IPS-NIHi11 (cell line): ENCODE results near the gene ANK3.

Experiments
- DNase-seq: peaks from one replicate; pipeline ENCODE4 v3.0.0; 2012; ENCODE audit warnings: mixed read lengths, low spot score

Gene ANK3

DNA sequence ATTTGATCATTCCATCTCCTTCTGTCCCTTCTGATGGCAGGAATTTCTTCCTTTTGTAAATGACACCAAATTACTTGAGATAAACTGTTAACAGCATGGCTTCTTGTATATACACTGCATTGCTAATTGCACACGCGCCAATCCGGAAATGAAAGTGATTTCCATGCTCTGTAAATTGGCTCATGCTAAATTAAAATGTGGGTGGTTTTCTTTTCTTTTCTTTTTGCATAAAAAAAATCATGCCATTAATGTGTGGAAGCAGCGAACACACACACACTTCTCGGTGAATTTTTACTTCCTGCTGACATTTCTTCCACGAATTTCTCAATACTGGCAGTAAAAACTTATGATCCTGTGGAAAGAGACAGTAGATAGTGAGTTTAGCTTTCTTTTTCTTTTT is 360.2 kb downstream of the ANK3 start:
- no peak for DNase-seq

DNA sequence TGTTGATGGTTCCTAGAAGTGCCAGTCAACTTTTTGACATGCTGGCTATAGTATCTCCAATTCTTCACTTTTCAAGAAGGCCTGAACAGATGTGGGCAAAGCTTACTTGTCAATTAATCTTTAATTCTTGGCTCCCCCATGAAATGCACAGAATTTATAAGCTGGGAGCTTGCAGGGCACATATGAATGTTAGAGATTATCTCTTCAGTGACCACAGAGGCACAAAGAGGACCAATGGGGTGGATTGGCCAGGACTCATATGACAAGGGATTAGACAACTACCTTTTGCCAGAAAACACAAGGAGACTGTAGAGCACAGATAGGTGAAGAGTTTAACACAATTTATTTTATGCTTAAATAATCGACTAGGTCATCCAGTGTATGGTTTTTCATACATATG is 361.6 kb downstream of the ANK3 start:
- DNase-seq = no peak

DNA sequence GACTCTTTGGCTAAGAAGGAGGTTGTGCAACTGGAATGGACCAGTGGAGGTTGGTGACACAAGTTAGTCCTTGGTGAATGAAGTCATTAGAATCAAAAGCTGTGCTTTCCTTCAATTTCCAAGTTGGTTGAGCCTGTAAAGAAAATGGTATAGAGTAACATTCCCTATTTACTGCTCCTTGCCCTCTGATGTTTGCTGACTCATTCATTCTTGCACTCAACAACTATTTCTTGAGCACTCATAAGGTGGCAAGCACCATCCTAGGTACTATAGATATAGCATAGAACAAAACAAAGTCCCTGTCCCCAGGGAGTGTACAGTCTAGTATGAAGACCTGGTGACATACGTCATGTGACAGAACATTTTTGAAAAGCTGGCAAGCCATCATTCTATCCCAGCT is 364.4 kb downstream of the ANK3 start:
- DNase-seq = no peak

DNA sequence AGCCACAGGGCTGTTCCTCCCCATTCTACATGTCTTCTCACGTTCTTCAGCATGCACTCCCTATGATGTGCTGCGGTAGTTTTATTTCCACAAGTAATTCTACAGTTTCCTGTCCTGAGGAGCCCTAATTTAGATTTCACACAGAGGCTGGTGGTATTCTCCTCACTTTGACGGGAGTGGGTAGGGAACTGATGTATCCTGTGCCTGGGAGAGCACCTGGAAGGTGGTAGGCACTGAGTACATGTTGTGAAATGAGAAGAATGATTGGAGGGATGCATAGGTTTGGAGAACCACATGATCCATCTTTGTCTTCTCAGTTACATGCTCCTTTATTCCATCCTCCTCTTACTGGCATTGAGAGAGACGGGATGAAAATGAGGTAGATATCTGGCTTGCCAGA is 365.2 kb downstream of the ANK3 start:
- no peak for DNase-seq

DNA sequence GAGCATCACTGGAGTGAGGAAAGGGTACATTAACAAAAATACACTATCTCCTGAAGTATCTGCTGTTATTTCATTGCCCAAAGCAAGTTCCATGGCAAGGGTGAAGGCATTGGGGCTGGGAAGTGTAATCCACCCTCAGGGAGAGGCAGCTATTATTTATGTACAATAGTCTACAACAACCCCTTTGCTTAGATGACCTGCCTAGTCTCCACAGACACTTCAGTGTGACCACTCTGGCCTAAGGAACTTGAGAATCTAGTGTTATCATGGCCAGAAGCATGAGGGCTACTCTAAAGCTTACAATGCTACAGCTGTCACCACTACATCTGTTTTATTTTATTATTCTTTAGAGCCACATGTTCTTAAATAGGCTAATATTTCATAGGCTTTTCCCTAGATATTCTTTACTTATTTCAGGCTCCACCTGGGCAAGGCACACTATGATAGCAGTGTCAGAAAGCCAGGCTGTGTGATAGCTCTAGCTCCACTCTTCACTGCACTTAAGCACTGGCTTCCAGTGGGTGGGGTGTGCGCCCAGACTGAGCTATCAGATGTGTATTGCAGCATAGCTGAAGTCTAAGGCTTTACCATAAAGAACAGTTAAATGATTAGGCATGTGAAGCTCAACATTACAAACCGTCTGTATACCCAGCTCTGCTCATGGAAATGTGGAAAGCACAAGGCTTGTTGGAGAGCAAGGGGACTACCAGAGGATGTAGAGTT is 366.4 kb downstream of the ANK3 start:
- DNase-seq = no peak

DNA sequence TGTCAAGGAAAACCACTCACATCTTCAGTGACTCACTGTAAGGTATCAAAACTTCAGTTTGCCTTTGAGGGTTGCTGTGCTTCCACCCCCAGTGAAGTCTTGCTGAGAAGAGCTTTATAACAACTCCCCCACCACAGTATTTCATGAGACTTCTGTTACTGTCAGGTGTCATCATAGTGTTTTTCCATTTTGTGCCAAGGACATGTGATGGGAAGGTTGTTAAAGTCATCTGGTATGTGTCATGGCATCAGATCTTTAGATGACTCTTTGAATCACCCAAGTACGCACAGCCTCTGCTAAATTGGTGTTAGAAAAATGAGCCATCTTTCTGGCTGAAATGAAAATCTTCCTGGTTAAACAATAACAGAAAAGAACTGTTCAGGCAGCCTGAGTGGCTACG is 368.3 kb downstream of the ANK3 start:
- no peak for DNase-seq

DNA sequence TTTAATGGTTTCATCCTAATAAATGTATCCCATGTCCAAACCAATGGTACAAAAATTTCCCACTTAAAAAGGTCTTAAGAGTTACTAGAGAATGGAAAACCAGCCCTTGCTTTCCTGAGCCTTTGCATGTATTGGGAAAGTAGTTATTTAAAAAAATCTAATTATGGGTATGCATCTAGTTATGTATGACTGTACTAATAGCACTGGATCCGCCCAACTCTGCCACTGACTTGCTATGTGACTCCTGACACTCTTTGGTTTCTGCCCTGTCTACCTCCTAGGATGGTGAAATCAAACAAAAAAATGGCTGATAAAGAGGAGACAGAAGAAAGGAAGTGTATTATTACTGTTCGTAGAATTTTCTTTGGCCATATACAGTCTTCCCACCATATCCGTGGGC is 372.9 kb downstream of the ANK3 start:
- DNase-seq = no peak

DNA sequence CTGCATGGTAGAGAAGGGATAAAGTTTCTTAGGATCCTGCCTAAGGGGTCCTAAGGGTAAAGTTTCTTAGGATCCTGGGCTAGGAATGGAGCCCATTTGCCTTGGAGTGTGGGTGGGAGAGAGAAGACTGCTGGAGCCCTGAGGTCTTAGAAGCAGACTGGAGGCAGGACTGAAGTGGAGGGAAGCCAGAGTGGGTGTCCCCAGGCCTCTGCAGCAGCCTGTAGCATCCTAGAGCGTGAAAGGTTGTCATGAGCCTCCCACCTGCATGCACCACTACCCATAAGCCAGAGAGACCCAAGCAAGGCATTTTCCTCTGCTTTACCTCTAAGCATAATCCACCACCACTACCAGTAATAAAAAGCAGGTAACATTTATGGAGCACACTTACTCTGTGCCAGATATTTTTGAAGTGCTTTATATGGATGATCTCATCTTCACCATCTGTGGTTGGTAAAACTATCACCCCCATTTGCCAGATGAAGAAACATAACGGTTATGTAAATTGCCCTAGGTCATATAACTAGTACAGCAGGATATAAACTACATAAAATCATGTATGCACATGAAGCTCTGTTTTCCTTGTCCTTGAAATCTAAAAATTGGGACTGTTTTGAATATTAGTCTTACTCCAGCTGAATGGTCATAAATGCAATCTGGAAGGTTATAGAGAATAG is 379.8 kb downstream of the ANK3 start:
- no peak for DNase-seq

DNA sequence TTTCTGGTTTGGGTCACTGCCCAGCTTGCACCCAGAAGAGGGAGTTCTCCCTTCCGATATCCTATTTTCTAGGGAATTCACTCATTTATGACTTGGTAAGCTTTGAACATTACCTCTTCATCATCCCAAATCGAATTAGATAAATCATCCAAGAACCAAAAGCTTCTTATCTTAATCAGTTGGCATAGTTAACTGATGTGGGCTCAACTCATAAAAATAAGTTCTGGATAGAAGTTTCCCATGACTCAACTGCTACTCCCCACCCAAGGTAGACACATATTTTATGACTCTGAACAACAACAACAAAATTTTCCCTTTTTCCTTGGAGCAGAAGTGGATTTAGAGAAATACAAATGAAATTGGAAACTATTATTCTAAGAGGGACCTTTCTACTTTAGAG is 380.4 kb downstream of the ANK3 start:
- DNase-seq = no peak

DNA sequence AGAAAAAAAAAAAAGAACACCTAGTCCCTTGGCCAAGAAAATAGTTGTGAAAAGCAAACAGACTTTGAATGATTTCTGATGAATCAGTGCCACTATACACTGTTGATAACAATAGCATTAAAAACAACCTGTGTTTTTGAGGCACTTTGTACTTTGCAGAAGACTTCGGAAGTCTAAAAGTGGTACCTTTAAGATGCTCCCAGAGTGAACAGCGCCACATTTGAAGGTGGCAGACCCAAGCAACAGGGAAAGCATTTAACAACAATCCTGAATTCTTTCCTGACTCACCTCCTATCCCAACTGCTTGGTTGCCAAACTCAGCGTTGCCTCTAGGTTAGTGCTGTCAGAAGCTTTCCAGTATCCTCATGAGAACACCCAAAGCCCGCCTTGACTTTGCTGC is 380.9 kb downstream of the ANK3 start:
- DNase-seq = no peak

DNA sequence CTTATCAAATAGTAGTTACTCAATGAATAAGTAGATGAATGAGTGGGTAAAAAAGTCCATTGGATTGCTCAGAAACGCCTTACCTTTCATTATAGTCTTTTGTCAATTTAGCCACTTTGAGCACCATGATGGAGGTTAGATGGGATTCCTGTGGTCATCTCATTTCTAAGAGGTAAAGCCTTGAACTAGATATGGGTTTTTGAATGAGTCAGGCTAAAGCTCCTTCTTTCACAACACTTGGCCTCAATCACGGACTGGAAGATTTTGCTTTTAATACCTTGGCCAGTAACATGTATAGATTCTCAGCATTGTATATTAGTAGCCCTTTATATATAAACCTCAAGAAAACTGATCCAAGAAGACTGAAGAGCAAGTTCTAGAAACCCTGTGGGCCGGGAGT is 383.6 kb downstream of the ANK3 start:
- DNase-seq = no peak

DNA sequence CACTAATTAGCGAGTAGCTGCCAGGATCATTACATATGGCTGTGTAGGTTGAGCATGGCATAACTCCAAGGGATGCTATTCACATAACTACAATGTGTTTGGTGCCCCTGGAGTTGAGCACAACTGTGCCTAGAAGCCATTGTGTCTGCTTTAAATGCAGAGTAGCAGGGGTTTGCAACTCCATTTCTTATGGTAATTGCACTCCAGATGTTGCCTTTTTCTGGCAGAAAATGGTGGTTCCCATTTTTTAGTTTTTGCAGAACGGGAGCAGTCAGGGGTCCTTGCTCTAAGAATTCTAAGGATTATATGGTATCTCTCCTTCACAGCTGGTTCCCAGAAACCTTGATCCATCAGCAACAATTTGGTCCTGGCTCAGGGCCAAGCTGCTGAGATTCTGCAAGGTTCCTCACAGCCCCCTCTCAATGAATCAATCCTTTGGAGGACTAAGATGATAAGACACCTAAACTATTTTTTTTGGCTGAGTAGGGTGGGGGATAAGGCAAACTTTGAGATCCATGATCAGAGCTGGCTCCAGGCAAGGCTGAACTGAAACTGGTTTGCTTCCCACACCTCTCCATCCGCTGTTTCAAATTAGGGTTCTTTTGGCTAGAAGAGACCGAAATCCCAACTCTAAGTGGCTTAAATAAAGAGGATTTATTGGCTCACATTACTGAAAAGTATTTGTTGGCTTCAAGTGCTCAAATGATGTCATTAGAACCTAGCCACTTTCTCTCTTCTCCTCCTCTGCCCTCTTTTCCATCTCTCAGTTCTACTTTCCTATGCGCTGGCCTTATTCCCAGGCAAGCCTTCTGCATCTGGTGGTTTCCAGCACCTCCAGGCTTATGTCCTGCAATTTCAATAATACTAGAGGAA is 385.8 kb downstream of the ANK3 start:
- peak; percentile 45 for DNase-seq

DNA sequence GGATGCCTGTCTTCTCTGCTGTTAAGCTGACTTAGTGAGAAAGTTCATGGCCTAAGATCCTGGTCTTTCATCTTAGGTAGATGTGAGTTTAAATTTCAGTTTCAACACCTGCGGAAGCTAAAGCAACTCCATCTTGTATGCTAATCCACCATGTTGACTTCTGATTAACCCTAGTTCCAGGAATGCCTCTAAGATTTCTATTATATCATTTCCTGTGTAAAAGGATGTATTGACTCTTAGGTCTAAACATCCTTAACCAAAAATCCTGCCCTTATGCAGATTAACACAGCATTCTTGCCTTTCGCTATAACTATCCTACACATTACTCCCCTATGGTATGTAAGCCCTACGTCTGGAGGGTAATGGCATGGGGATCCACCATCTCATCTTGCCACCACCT is 388.9 kb downstream of the ANK3 start:
- no peak for DNase-seq

DNA sequence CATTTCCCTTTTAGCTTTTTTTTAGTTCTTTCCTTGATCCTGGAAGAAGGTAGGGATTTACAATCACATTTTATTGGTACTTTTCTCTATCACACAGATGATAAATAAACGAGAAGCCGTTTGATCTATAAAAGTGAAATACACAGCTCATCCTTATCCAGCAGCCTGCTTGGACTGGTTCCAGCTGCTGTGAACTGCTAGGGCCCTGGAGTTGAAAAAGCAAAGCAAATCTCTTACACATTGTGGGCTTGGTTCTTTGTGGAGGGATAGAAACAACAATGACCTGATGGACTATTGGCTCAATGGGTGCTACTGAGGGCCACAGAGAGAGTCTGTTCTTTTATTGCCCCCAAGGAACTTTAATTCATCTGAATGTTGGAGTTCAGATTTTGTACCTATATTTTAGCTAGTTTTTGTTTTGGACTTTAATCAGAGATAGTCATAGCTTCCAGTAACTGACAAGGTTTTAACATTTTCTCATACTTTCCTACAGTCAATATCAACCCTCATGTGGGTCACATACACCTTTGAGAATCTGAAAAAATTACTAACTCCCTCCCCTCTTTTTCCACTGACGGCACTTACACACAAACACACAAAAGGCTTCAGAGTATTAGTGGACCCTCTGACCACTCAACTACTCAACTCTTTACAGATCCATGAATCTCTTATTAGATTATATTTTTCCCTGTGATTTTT is 391.7 kb downstream of the ANK3 start:
- DNase-seq = no peak

DNA sequence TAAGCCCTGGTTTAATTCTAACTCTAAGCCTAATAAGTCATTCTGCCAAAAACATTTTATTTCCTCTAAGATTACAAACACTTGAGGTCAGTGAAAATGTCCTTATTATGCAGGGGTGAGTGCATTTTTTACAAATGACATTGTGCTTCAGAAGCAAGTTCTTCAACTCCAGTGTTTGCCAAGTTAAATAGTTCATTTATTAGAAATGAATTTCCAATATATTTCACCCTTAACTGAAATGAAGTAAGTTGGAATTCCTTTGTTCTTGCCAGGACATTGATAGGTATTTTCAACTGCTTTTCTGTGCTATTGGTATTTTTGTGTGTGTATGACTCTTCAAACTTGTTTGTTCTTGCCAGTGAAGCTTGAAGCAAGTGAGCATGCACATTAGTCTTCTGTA is 393.8 kb downstream of the ANK3 start:
- DNase-seq = no peak

DNA sequence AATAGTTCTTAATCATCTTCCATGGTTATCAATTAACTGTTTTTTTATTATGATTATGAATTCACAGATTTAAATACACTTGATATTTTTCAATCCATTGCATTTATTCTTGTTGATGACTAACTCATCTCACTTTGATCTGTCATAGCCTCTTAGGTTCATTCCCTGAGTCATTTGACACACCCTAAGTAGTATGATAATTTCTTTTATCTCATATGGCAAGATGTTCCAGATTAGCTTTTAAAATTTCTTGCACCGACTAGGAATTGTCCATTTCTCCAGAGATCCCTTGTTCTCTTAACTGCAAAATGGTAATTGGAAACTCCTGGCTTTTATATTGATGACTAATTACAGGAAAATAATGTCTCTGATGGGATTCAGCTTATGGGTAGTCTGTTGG is 395.7 kb downstream of the ANK3 start:
- no peak for DNase-seq

DNA sequence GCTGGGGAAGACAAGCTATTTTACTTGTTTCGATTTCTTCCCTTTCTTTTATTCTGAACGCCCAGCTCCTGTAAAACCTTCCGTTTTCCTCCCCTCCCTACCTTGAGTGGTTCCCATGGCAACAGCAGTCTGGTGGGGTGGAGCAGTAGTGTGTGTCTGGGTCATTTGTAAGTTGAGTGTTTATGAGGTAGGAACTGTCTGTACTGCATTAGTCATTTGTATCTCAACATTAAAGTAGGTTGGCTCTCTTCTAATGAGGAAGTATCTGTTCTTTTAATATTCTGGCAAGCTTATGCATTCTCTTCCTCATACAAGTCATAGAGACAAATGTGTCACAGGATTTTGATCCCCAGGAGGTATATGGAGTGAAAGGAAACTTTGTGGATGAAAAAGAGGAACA is 398.0 kb downstream of the ANK3 start:
- peak; percentile 44 for DNase-seq

DNA sequence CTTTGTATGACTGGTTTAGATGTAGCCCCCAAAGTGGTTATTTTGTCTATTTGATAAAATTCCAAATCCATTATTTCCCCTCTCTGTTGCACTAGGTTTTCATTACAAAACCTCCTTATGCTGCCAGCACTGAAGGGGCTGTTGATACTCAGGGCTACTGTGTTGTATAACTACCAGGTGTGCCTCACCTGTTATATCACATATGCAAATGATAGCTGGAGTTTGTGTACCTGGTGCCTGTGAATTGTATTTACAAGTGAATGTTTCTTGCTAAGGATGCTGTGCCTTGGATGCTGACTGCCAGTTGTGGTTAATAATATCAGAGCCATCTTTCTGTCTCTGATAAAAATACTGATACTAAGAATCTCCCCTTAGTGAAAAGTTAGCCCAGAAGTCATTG is 398.6 kb downstream of the ANK3 start:
- DNase-seq = no peak

DNA sequence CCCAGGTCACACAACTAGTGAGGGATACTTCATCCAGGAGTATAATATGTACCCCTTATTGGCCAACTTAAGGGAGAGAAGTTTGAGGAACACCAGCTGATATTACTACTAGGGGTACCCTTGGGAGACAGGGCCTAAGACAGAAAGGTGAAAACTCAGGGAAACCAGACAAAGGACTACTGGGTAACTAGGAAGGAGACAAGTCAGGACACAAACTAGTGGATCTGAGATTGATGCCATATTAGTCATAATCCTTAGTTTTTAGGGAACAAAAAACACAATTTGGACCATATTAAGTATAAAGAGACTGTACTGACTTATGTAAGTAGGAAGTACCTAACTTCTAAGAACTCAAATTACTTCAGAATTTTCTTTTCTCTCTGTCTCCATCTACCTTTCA is 404.0 kb downstream of the ANK3 start:
- DNase-seq = no peak

DNA sequence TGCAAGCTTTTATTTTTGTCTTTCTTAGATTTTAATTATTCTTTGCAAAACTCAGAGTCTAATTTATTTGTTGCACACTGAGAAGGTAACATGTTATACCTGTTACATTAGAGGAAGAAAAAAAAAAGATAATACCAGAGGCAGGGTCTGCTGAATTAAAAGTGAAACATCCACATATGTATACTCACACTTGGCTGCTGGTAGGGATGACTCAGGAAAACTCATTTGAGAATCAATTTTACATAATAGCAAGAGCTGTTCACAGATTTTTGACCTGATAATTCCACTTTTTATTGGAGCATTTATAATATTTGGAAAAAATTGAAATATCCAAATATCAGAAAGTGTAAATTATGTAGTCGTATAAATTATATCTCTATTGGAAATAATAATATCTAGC is 405.3 kb downstream of the ANK3 start:
- no peak for DNase-seq

DNA sequence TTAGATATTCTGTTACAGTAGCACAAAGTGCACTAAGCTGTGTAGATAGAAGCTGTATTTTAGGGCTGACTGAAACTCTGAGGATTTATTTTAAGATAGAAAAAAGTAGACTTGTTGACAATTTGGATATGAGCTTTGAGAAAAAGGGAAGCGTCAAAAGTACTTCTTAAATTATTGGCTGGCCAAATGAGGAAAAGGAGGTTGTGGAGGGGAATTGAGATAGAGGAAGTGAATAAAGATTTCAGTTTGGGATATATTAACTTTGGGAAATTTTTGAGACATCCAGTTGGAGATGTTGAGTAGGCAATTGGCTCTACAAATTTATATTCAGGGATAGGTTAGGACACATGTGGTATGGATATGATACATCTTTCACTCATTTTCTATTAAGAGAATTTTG is 409.3 kb downstream of the ANK3 start:
- DNase-seq = no peak

DNA sequence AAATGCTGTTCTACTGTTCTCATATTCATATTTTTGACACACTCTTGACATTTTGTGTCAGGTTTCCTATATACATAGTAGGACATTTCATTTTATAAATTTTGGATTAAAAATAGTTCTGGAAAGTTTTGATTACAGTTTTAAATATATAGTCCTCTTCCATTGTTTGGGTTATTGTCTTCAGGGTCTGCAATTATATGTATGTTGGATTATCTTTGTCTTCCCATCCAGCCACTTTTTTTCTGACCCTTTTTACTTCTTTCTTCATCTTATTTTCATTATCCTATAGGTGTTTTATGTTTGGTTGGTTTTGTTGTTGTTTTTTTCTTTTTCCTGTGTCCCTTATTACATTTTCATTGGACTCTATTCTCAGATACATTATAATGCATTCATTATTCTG is 412.2 kb downstream of the ANK3 start:
- no peak for DNase-seq

DNA sequence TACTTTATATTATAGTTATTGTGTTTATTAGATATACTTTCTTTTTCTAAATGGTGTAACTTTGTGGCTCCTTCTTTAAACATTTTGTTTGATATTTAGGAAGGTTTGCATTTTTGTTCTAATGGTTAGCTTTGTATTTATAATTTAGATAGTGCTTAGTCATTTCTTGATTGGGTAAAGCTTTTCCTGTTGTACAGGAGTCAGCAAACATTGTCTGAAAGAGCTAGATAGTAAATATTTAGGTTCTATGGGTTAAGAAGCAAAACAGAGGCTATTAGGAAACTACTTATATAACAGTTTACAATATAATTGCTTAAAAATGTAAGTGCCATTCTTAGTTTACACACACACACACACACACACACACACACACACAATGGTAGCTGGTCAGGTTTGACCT is 412.8 kb downstream of the ANK3 start:
- no peak for DNase-seq
